Kidney epithelial cell (primary cell): ENCODE data around the gene PCDH17. TPM values are rescaled to one million over a fixed set of nuclear protein-coding genes. Genes with fewer than 3 reads are reported as not detected.

Experiments
- DNase-seq: peaks from one replicate; pipeline ENCODE4 v3.0.0-alpha.2; 2010; ENCODE audit warnings: low read depth
- H3K27me3 ChIP-seq: 2 replicates; pipeline ENCODE4 v1.6.0; 2011; ENCODE audit warnings: low read length; ENCODE audit not compliant: control insufficient read depth, insufficient read depth
- H3K36me3 ChIP-seq: 2 replicates; pipeline ENCODE4 v1.5.1; 2011; ENCODE audit warnings: low read length; ENCODE audit not compliant: control insufficient read depth, insufficient read depth
- H3K4me3 ChIP-seq: 2 replicates; pipeline ENCODE4 v1.5.1; 2011; ENCODE audit warnings: low read depth, mild to moderate bottlenecking, control low read depth, low read length
- CTCF ChIP-seq: IDR thresholded peaks from 2 replicates; pipeline ENCODE4 v1.5.1; 2011; ENCODE audit warnings: mild to moderate bottlenecking, moderate library complexity, low read length, control low read depth, inconsistent platforms; ENCODE audit not compliant: insufficient read depth, poor library complexity, severe bottlenecking
- total RNA-seq: library from RNA; depleted of rRNA; stranded (reverse); fragments of >200 nt; gene quantifications from 2 replicates; pipeline ENCODE4 v1.2.3, GENCODE V29; 2015

Gene PCDH17
- total RNA-seq, 1 donor from 2014 or later, result 0.25 TPM

GRCh38 chr13:57739543-57740190 is 108.1 kb downstream of the PCDH17 start:
- no peak overlapping the region for H3K4me3 ChIP-seq
- no peak for DNase-seq
- TF ChIP-seq CTCF, result no peak

GRCh38 chr13:57740719-57741118 is 109.2 kb downstream of the PCDH17 start:
- TF ChIP-seq CTCF, result no peak
- DNase-seq, result no peak
- H3K4me3 ChIP-seq, result no peak overlapping the region
- H3K36me3 ChIP-seq, result no peaks in the 10 kb centered on the region
- no peaks in the 10 kb centered on the region for H3K27me3 ChIP-seq

More at GRCh38 chr13:57739543-57740190, 108.1 kb downstream of the PCDH17 start:
- H3K27me3 ChIP-seq, result no peaks in the 10 kb centered on the region
- H3K36me3 ChIP-seq, result no peaks in the 10 kb centered on the region

GRCh38 chr13:57748096-57748495 is 116.6 kb downstream of the PCDH17 start:
- TF ChIP-seq CTCF, result no peak
- Histone ChIP-seq H3K36me3 (no peaks in the 10 kb centered on the region), H3K4me3 (no peak overlapping the region), H3K27me3 (no peaks in the 10 kb centered on the region)
- peak; percentile 14 for DNase-seq

- DNase-seq, result no peak
- H3K4me3 ChIP-seq, result no peak overlapping the region
- no peaks in the 10 kb centered on the region for H3K36me3 ChIP-seq
- no peaks in the 10 kb centered on the region for H3K27me3 ChIP-seq
- TF ChIP-seq CTCF, result no peak
Measured at GRCh38 chr13:57760951-57761350, 129.4 kb downstream of the PCDH17 start.

- no peak overlapping the region for H3K4me3 ChIP-seq
- no peaks in the 10 kb centered on the region for H3K36me3 ChIP-seq
- no peaks in the 10 kb centered on the region for H3K27me3 ChIP-seq
- no peak for TF ChIP-seq CTCF
- no peak for DNase-seq
Measured at GRCh38 chr13:57763689-57764088, 132.1 kb downstream of the PCDH17 start.
